Measurements from ENCODE around the gene SDR42E2. TPM values are rescaled to one million over a fixed set of nuclear protein-coding genes. Genes with fewer than 3 reads are reported as not detected.
A peak's percentile ranks its signal among the peaks of the same experiment; 100 is the strongest.

SDR42E2 gene
- total RNA-seq, 1 donor from 2014 or later, result not detected

- no peak for DNase-seq (ENCODE audit: low spot score in 2 of 2)
- intact Hi-C loops (cut with DNase I), result loop anchor here (1.0 to 5.0 kb wide), 2 partner anchors 30 to 39 kb away; partner anchors contain the start of gene EEF2K
- H3K4me1 ChIP-seq, result peaks cover 4 to 15% of the 10 kb centered on the region in 2 donors
- no peak for TF ChIP-seq CTCF (IDR thresholded peaks at IDR 0.05)
- H3K36me3 ChIP-seq, result peaks cover 8 to 19% of the 10 kb centered on the region in 2 donors
- H3K27me3 ChIP-seq, result no peaks in the 10 kb centered on the region
- no peaks in the 10 kb centered on the region for H3K9me3 ChIP-seq
- no peak overlapping the region for H3K4me3 ChIP-seq
- peak overlapping the region; percentile 22 to 38 for H3K27ac ChIP-seq
Observed at GRCh38 chr16:22235839-22236745, 73.8 kb downstream of the SDR42E2 start.

- Histone ChIP-seq H3K27me3 (no peaks in the 10 kb centered on the region), H3K27ac (peak overlapping the region; percentile 35 to 48), H3K4me3 (no peak overlapping the region), H3K9me3 (no peaks in the 10 kb centered on the region), H3K36me3 (peaks cover 0 to 11% of the 10 kb centered on the region in 2 donors), H3K4me1 (peaks cover 5 to 23% of the 10 kb centered on the region in 2 donors)
- no peak for DNase-seq (ENCODE audit: low spot score in 2 of 2)
- no peak for TF ChIP-seq CTCF (IDR thresholded peaks at IDR 0.05)
- intact Hi-C loops (cut with DNase I), result loop anchor here (5.0 kb wide), 1 partner anchor 42 kb away; no protein-coding TSS in a partner anchor
Observed at GRCh38 chr16:22239131-22239805, 77.0 kb downstream of the SDR42E2 start.

- intact Hi-C loops (cut with DNase I), result no loop called here
- H3K27ac ChIP-seq, result peak overlapping the region; percentile 35 to 48
Observed at GRCh38 chr16:22240023-22240710, 77.9 kb downstream of the SDR42E2 start.

More at GRCh38 chr16:22240023-22240710, 77.9 kb downstream of the SDR42E2 start:
- H3K4me1 ChIP-seq, result peaks cover 5 to 23% of the 10 kb centered on the region in 2 donors
- H3K9me3 ChIP-seq, result no peaks in the 10 kb centered on the region
- H3K36me3 ChIP-seq, result peaks cover 4 to 20% of the 10 kb centered on the region in 2 donors
- DNase-seq (ENCODE audit: low spot score in 2 of 2), result no peak
- no peak overlapping the region for H3K4me3 ChIP-seq
- TF ChIP-seq CTCF (IDR thresholded peaks at IDR 0.05), result no peak
- no peaks in the 10 kb centered on the region for H3K27me3 ChIP-seq

Other genes starting within 250 kb of the SDR42E2 start
- 66.3 TPM for gene UQCRC2, start 209.1 kb upstream of the SDR42E2 start, total RNA-seq
- gene PDZD9, start 161.4 kb upstream of the SDR42E2 start, total RNA-seq, result not detected
- 3.6 TPM for gene MOSMO, start 154.4 kb upstream of the SDR42E2 start, total RNA-seq
- gene VWA3A, start 70.0 kb upstream of the SDR42E2 start, total RNA-seq, result not detected
- gene EEF2K, start 43.8 kb downstream of the SDR42E2 start, total RNA-seq, result 31.9 TPM
- 19.5 TPM for gene POLR3E, start 134.9 kb downstream of the SDR42E2 start, total RNA-seq
- gene CDR2, start 212.1 kb downstream of the SDR42E2 start, total RNA-seq, result 36.3 TPM